Esophagus muscularis mucosa (tissue), 4 donors: ENCODE measurements around the gene MTMR4. TPM values are rescaled to one million over a fixed set of nuclear protein-coding genes. Genes with fewer than 3 reads are reported as not detected.

Experiments
- DNase-seq: peaks from one replicate; pipeline ENCODE4 v3.0.0-alpha.2; 2017; ENCODE audit errors: extremely low spot score
- H3K27ac ChIP-seq, 4 donors: fragments of 200-600 bp; sonication (generic); replicated peaks in 1 of 4; 1 replicate in 3 of 4; 2 replicates in 1 of 4; pipeline ENCODE4 v1.5.1; 2016 to 2019; ENCODE audit warnings: mild to moderate bottlenecking in 1 of 4
- H3K27me3 ChIP-seq, 4 donors: fragments of 200-600 bp; sonication (generic); one replicate each; pipeline versions ENCODE4 v1.5.1 to v1.6.0; 2016 to 2019
- H3K36me3 ChIP-seq, 4 donors: fragments of 200-600 bp; sonication (generic); one replicate each; pipeline ENCODE4 v1.5.1; 2016 to 2019
- H3K4me1 ChIP-seq, 4 donors: fragments of 200-600 bp; sonication (generic); one replicate each; pipeline ENCODE4 v1.5.1; 2016 to 2019
- H3K4me3 ChIP-seq, 4 donors: fragments of 200-600 bp; sonication (generic); 1 replicate in 2 of 4; 2 replicates in 2 of 4; pipeline ENCODE4 v1.5.1; 2016 to 2019; ENCODE audit warnings: mild to moderate bottlenecking in 4 of 4, moderate library complexity in 1 of 4
- H3K9me3 ChIP-seq, 4 donors: fragments of 200-600 bp; sonication (generic); 1 replicate in 3 of 4; 2 replicates in 1 of 4; pipeline ENCODE4 v1.5.1; 2016 to 2019
- CTCF ChIP-seq, 3 experiments: fragments of 200-600 bp in 2 of 3; fragments of 450-650 bp in 1 of 3; sonication (generic) in 2 of 3; IDR thresholded peaks; one replicate each; pipeline ENCODE4 v1.5.1; 2017 to 2019; ENCODE audit warnings: antibody characterized with exemption in 3 of 3, mild to moderate bottlenecking in 2 of 3, moderate library complexity in 1 of 3
- EP300 ChIP-seq: sonication (generic); formaldehyde crosslinking; IDR thresholded peaks from one replicate; pipeline ENCODE4 v1.6.1; 2017; ENCODE audit warnings: antibody characterized with exemption
- POLR2A ChIP-seq: fragments of 450-650 bp; IDR thresholded peaks from one replicate; pipeline ENCODE4 v1.6.1; 2017; ENCODE audit warnings: antibody characterized with exemption, moderate library complexity, mild to moderate bottlenecking, low read depth
- POLR2AphosphoS5 ChIP-seq, 2 donors: sonication (generic); formaldehyde crosslinking; IDR thresholded peaks; one replicate each; pipeline ENCODE4 v1.6.1; 2017; ENCODE audit warnings: antibody characterized with exemption in 2 of 2
- WGBS: methylation state at CpG from one replicate; pipeline ENCODE4 v1.1.5; 2018; 5-methylcytosine and 5-hydroxymethylcytosine counted together
- intact Hi-C: fragments of 100-400 bp; cut with DNase I; formaldehyde crosslinking; loops from one replicate; pipeline ENCODE4 v1.15.1; 2023
- total RNA-seq, 4 donors: library from RNA; depleted of rRNA; stranded (reverse); fragments of >200 nt; gene quantifications; one replicate each; pipeline versions ENCODE4 v1.1.0 to v1.2.1, GENCODE V29; 2016

The MTMR4 gene
- total RNA-seq, 4 donors from 2014 or later: 24.4 to 29.9 (median 28.4) TPM

DNA sequence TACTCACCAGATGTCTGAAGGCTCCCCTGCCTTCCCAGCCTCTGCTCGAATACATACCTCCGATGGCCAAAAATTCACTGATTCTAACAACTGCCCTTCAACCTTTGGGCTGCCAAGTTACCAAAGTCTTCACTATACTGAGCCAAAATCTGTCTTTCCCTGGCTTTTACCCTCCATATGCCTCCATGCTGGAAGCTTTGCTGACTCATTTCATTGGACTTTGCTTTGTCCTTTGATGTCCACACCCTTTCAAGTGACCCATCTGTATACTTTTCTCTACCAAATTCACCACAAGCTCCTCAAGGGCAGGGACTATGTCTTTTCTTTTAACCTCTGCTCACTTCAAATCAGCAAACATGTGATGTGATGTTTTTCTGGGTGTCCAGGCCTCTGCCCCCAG, 21.0 kb upstream of the MTMR4 start:
- Histone ChIP-seq H3K4me3 (no peak overlapping the region), H3K27ac (no peak overlapping the region), H3K4me1 (peaks cover 29 to 43% (median 30%) of the 10 kb centered on the region in 4 donors), H3K9me3 (no peaks in the 10 kb centered on the region), H3K27me3 (no peaks in the 10 kb centered on the region), H3K36me3 (no peaks in the 10 kb centered on the region)
- DNase-seq: no peak
- 88% methylated on average over 2 of the region's 2 CpGs for WGBS
- no peak for TF ChIP-seq EP300
- TF ChIP-seq POLR2A: no peak
- intact Hi-C loops: no loop called here

DNA sequence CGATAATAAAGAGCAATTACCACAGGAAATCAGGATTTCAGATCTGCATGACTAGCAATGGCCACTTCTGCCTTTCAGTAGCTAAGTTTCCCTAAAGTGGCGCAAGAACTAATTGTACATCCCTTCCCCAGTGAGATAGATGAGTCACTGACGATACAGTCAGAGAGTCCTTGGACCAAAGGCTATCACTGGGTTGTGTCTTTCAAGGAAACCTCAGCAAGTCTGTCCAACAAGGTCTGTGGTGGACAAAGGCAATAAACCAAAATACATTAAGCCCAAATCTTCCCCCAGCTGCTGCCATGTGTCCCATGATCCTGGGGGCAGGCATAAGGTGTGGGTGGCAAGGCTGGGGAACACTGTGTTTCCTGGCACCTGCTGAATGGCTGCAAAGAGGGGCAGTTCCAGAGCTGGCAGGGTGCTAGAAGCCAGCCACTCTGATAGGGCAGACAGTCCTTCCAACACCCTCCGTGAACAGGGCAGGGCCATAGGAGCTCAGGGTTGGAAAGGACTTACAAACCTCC, 20.5 kb upstream of the MTMR4 start:
- intact Hi-C loops: no loop called here
- WGBS: 86% methylated on average over 4 of the region's 4 CpGs
- H3K27me3 ChIP-seq: no peaks in the 10 kb centered on the region
- TF ChIP-seq POLR2AphosphoS5 (IDR thresholded peaks at IDR 0.05) (no peak), EP300 (no peak)
- H3K9me3 ChIP-seq: no peaks in the 10 kb centered on the region
- no peak overlapping the region for H3K27ac ChIP-seq
- H3K36me3 ChIP-seq: no peaks in the 10 kb centered on the region
- H3K4me3 ChIP-seq: no peak overlapping the region
- DNase-seq: no peak
- peaks cover 29 to 43% (median 30%) of the 10 kb centered on the region in 4 donors for H3K4me1 ChIP-seq

GRCh38 chr17:58534331-58534730, 19.9 kb upstream of the MTMR4 start:
- Histone ChIP-seq H3K9me3 (no peaks in the 10 kb centered on the region), H3K27ac (no peak overlapping the region), H3K27me3 (no peaks in the 10 kb centered on the region), H3K4me3 (no peak overlapping the region), H3K4me1 (peaks cover 26 to 42% (median 28%) of the 10 kb centered on the region in 4 donors), H3K36me3 (no peaks in the 10 kb centered on the region)
- WGBS: 74% methylated on average over 2 of the region's 3 CpGs
- TF ChIP-seq POLR2AphosphoS5 (IDR thresholded peaks at IDR 0.05) (no peak), POLR2A (no peak), EP300 (no peak), CTCF (IDR thresholded peaks at IDR 0.05) (no peak)
- no peak for DNase-seq
- intact Hi-C loops: no loop called here

DNA sequence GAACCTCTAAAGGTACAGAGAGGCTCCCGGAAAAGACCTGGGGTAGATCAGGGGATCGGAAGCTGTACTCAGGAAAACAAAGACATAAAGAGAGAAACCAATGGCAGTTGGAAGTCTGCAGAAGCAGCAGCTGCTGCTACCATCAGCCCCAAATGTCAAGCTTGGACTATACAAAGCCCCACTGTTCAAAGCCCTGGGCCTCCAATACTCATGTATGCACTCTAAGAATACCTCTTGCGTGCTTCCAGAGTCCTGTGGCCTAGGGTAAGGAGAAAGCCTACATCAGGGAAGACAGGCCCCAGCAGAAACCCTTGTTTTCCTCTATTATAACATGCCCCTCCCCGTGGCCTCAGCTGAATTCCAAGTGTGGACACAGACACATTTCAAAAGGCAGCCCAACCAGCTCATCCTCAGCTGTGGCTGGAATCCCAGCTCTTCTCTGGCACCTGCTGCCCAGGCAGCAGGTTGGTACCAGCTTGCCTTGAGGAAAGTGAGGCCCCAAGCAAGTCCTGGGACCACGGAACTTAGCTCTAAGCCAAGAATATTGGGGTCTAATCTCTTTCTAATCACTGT, 19.3 kb upstream of the MTMR4 start:
- no peak for DNase-seq
- WGBS: 98% methylated on average over 4 of the region's 5 CpGs
- no peak overlapping the region for H3K27ac ChIP-seq

DNA sequence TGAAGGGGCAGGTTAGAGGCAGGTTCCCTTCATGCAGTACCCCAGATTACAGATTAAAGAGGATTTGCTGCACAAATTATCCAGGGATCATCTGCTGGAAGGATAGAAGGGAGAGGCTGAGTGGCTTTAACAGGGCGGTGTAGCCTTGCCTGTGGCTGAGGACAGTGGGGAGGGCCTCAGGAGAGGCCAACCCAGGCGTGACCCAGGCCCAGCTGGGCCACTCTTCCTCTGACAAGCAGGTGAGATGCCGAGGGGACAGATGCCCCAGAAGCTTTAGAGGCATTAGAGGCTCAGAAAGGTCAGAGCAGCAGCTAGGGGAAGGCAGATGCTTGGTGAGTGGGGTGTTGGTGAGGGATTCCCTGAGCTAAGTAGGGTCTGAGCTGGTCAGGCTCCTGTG, 18.1 kb upstream of the MTMR4 start:
- DNase-seq: no peak
- Histone ChIP-seq H3K9me3 (no peaks in the 10 kb centered on the region), H3K36me3 (no peaks in the 10 kb centered on the region), H3K4me1 (peaks cover 25 to 50% (median 33%) of the 10 kb centered on the region in 4 donors), H3K27me3 (no peaks in the 10 kb centered on the region), H3K27ac (peak overlapping the region in 1 of 4 donors; percentile 59), H3K4me3 (peak overlapping the region; percentile 60 to 81 (median 65))
- intact Hi-C loops: no loop called here
- TF ChIP-seq POLR2AphosphoS5 (IDR thresholded peaks at IDR 0.05) (no peak), EP300 (no peak), POLR2A (no peak), CTCF (IDR thresholded peaks at IDR 0.05) (no peak)
- WGBS: 60% methylated on average over 2 of the region's 3 CpGs

More for the DNA sequence above, 19.3 kb upstream of the MTMR4 start:
- intact Hi-C loops: no loop called here
- no peak overlapping the region for H3K4me3 ChIP-seq
- no peaks in the 10 kb centered on the region for H3K9me3 ChIP-seq
- H3K36me3 ChIP-seq: no peaks in the 10 kb centered on the region
- peaks cover 21 to 42% (median 27%) of the 10 kb centered on the region in 4 donors for H3K4me1 ChIP-seq
- no peak for TF ChIP-seq POLR2A
- H3K27me3 ChIP-seq: no peaks in the 10 kb centered on the region

DNA sequence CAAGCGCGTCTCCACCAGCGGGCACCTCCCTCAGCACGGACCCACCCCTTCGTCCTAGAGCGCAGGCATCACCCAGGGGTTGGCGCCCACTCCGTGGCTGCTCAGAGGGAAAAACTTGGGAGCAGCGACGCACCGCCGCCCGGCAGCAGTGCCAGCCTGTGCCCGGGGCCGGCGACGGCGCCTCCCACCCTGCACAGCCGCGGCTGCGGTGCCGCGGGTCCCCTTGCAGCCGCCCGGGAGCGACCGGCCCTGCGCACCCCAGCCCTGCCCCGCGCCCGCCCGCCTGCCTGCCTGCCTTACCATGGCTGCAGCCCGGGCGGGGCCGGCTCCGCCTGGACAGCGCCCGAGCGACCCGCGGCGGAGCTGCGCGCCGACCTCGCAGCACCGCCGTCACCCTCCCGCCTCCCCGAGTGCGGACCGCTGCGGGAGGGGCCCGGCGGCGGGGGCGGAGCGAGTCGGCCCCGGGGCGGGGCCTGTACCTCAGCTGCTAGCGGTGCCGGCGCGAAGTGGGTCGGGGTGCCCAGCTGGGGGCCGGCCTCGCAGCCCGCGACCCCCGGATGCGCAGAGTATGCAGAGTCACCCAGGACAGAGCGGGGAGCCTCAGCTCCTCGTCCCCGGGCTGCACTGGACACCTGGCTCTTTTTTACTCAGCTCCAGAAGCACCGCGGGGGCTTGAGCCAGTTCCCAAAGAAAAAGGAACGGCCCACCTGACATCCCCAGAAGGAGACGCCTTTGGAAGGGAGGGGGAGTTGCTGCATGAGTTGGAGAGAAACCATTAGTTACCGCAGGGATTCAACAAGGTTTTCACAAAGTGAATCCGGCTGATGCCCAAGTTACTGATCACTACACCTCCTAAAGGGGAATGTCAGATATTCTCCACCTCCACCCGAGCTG, 17.5 kb upstream of the MTMR4 start:
- intact Hi-C loops: no loop called here
- no peaks in the 10 kb centered on the region for H3K36me3 ChIP-seq
- no peak for TF ChIP-seq POLR2A
- no peak for TF ChIP-seq POLR2AphosphoS5 (IDR thresholded peaks at IDR 0.05)
- H3K27me3 ChIP-seq: no peaks in the 10 kb centered on the region
- H3K9me3 ChIP-seq: no peaks in the 10 kb centered on the region
- peaks cover 26 to 55% (median 35%) of the 10 kb centered on the region in 4 donors for H3K4me1 ChIP-seq
- H3K4me3 ChIP-seq: peak overlapping the region; percentile 60 to 81 (median 65)
- 6% methylated on average over 23 of the region's 82 CpGs for WGBS
- H3K27ac ChIP-seq: peak overlapping the region; percentile 59 to 76 (median 66)
- no peak for DNase-seq
